Peyer's patch (tissue), 4 donors: ENCODE measurements around the gene SLX4IP.

ENCODE experiments used
- POLR2A ChIP-seq, 2 donors: fragments of 450-650 bp; IDR thresholded peaks; one replicate each; pipeline ENCODE4 v1.5.1; 2017; ENCODE audit warnings: antibody characterized with exemption in 2 of 2, mild to moderate bottlenecking in 2 of 2, moderate library complexity in 2 of 2
- TF ChIP-seq, protein P1 (sequence below), 6 experiments: fragments of 450-650 bp in 4 of 6; fragments of 200-600 bp in 2 of 6; sonication (generic) in 1 of 6; IDR thresholded peaks; one replicate each; pipeline ENCODE4 v1.5.1; 2017 to 2019; ENCODE audit warnings: antibody characterized with exemption in 6 of 6, mild to moderate bottlenecking in 3 of 6, moderate library complexity in 1 of 6

DNA sequence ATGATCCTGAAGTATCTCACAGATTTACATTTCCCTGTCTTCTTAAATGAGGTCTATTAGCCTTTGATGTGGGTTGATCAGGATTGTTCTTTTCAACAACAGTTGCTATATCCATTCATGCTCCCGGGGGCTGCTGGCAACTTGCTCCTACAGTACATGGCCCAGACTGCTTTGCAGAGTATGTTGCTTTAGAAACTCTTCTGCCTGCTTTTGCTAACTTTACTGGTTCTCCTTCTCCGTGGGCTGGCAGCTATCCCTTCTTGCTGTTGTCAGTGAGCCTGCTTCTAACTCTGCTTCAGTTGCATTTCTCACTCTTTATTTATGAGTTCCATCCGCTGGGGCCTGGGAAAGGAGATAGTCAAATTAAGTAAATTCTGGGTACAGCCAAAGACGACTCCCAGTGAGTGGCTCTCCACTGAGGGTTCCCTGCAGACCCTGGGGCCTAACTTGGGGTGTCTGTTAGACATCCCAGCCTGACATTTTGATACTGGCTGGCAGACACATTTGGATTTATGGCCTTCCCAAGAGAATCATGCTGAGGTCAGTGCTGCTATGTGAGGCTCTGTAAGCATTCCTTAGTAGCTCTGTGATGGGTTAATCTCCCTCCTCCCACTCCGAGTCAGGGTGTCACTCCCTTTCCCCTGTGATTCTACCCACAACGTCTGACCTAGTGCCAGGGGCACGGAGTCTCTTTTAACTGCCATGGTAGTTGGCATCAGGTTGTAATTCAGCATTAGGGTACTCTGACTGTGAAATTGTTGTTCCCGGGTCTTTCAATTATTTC lies 73.6 kb downstream of the SLX4IP start:
- no peak for TF ChIP-seq POLR2A (IDR thresholded peaks at IDR 0.05)
- TF ChIP-seq, protein P1, sequence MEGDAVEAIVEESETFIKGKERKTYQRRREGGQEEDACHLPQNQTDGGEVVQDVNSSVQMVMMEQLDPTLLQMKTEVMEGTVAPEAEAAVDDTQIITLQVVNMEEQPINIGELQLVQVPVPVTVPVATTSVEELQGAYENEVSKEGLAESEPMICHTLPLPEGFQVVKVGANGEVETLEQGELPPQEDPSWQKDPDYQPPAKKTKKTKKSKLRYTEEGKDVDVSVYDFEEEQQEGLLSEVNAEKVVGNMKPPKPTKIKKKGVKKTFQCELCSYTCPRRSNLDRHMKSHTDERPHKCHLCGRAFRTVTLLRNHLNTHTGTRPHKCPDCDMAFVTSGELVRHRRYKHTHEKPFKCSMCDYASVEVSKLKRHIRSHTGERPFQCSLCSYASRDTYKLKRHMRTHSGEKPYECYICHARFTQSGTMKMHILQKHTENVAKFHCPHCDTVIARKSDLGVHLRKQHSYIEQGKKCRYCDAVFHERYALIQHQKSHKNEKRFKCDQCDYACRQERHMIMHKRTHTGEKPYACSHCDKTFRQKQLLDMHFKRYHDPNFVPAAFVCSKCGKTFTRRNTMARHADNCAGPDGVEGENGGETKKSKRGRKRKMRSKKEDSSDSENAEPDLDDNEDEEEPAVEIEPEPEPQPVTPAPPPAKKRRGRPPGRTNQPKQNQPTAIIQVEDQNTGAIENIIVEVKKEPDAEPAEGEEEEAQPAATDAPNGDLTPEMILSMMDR (IDR thresholded peaks at IDR 0.05): no peak
